Activated naive CD8-positive, alpha-beta T cell (primary cell): ENCODE data around the gene PRRT1B.

Experiments
- H3K27ac Mint-ChIP-seq: one replicate; pipeline ENCODE4 v1.8.0; 2021; ENCODE audit warnings: mixed read lengths
- H3K27me3 Mint-ChIP-seq: one replicate; pipeline ENCODE4 v1.8.0; 2021; ENCODE audit warnings: mixed read lengths
- H3K36me3 Mint-ChIP-seq: one replicate; pipeline ENCODE4 v1.8.0; 2021; ENCODE audit warnings: mixed read lengths
- H3K4me1 Mint-ChIP-seq: one replicate; pipeline ENCODE4 v1.8.0; 2021; ENCODE audit warnings: low read depth, mixed read lengths
- H3K4me3 Mint-ChIP-seq: one replicate; pipeline ENCODE4 v1.8.0; 2021; ENCODE audit warnings: mild to moderate bottlenecking, mixed read lengths
- H3K9me3 Mint-ChIP-seq: one replicate; pipeline ENCODE4 v1.8.0; 2021; ENCODE audit warnings: low read depth, mixed read lengths

PRRT1B gene

DNA sequence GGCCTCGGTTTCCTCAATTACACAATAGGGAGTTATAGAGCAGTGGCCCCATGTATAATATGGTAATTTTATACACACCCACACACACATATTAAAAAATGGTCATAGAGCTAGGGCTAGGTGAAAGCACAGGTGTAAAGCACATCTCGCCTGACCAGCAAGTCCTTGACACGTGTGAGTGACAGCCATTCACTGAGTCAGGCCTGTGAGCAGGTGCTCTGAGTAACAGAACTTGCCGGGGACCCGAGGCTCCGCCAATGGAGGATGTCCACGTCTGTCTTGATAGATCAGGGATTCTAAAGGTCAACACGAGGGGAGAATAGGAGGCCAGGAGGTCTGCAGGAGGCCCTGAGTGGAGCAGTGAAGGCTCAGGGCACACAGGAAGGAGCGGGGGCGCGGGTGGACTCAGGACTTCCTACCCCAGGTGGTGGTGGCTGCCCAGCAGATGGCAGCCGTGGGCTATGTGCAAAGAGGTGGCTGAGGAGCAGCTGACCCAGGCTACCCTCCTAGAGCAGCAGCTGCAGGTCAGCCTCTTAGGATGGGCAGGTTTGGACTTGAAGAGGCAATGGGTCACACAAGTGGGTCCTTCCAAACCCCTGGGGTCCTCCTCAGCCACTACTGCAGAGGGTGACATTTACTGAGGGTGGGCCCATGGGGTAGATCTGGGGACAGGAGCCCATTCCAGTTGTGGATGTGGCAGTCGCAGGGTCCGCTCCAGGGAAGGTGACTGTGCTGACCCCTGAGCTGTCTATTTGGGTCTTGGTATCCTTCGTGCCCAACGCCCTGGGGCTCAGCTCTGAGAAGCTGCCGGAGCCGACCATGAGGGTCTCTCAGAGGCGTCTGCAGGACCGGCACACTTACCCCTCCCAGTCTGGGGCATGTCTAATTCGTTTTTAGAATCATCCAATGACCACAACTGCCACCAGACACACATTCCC is 45.9 kb downstream of the PRRT1B start:
- Mint-ChIP-seq H3K36me3 (peaks cover 2% of the 10 kb centered on the region), H3K9me3 (no peaks in the 10 kb centered on the region), H3K4me1 (peaks cover 25% of the 10 kb centered on the region), H3K27ac (peak overlapping the region; percentile 76), H3K4me3 (no peak overlapping the region), H3K27me3 (no peaks in the 10 kb centered on the region)

DNA sequence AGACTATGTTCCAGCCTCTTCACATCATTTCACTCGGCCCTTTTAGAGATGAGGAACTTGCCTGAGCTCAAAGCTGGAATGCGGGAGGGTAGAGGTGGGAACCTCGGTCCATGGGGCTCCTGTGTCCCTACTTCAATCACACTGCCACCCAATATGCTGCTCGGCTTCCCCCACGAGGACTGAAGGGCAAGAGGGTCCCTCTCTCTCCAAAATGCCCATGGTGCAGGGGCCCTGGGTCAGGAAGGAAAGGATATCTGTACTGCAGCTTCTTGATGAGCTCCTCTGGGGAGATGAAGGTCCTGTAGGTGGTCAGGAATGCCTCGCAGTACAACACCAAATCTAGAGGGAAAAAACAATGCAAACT is 46.5 kb downstream of the PRRT1B start:
- H3K4me1 Mint-ChIP-seq = peaks cover 24% of the 10 kb centered on the region
- no peaks in the 10 kb centered on the region for H3K9me3 Mint-ChIP-seq
- peaks cover 2% of the 10 kb centered on the region for H3K36me3 Mint-ChIP-seq
- no peak overlapping the region for H3K4me3 Mint-ChIP-seq
- H3K27ac Mint-ChIP-seq = peak overlapping the region; percentile 61
- H3K27me3 Mint-ChIP-seq = no peaks in the 10 kb centered on the region

DNA sequence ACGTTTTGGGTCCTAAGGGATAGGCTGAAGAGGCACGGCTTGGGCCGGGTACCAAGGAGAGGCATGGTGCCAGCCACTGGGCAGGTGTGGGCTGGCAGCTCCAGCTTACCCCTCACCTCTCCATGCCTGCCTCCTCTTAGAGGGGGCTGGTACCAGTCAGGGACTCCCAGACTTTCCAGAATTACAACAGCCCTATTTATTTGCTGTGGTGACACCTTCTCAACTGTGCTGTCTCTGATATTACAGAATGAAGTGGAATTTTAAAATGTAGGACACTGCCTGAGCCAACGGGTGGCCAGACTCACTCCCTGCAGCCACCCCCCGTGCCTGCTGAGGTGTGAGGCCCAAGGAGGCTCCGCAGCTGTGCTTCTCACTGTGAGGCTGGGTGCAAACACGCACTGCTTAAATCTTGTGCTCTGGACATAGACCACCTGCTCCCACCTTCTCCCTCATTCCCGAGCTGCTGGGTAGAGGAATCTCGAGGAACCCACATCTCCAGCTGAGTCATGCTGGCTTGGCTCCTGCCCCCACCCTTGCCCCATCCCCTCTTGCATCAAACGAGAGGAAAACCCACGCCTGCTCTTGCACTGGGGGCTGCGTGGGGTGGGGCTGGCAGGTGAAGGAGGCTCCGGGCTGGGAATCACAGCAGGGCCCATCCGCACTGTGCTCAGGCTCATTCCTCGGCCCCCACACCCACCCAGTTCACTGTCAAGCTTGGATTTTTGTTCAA is 47.9 kb downstream of the PRRT1B start:
- Mint-ChIP-seq H3K27me3 (no peaks in the 10 kb centered on the region), H3K27ac (no peak overlapping the region), H3K4me3 (no peak overlapping the region), H3K36me3 (peaks cover 2% of the 10 kb centered on the region), H3K4me1 (peaks cover 15% of the 10 kb centered on the region), H3K9me3 (no peaks in the 10 kb centered on the region)

DNA sequence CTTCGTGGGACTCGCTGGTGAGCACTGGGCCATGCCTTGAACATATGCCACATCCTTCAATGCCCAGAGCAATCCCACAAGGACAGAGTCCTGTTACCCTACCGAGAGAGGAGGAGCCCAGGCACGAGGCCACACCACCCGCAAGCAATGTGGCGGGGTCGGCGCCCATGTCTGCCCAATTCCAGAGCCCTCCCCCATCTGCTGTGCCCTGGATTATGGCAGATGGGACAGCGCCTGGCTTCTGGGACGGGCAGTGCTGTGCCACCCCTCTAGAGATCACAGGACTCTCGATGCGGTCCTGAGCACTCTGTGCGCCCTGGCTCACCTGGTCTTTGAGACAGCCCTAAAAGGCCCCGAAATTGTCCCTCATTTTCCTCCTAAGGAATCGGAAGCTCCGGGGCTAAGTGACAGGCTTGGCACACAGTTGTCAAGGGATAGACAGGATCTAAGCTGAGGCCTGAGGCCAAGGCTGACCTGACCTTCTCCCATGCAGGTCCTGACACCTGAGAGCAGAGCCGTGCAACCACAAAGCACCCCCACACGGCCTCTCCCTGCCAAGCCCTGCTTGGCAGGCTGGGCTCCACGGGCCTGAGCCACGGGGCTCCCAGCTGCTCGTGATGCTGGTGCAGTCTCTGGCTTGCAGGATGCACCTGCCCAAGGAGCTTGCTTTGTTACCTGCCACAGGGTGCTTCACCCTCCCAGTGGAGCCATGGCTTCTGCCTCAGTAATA is 48.8 kb downstream of the PRRT1B start:
- Mint-ChIP-seq H3K4me3 (no peak overlapping the region), H3K4me1 (peaks cover 15% of the 10 kb centered on the region), H3K9me3 (no peaks in the 10 kb centered on the region), H3K27me3 (no peaks in the 10 kb centered on the region), H3K36me3 (peaks cover 2% of the 10 kb centered on the region), H3K27ac (no peak overlapping the region)

DNA sequence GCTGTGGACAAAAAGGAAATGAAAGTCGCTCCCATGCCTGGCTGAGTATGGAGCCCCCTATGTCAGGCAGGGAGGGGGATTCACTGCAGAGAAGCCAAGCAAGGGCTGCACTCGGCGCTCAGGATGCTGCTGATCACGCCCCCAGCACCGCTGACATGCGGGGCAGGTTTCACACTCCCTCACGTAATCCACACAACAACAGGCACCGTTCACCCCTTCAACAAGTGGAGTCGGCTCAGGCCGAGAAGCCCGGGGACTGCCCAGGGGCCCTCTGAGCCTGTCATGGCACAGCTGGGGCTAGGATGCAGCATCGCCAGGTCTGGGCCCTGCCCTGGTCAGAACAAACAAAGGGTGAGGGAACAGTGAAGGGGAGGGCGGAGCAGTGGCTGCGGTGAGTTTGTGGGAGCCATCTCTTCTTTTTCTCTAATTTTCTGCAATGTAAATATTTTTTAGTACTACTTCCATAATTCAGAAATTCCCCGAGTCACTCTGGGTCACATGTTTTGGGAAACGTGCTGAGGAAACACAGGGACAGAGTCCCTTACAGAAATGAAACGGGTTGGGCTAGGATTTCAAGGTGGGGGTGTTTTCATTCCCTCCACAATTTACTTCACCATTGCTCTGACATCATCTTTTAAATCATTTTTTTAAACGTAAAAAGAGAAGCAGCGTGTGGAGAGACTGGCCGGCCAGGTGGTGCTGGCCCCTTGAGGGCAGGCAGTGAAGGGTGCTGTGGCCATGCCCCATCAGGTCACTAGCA is 49.8 kb downstream of the PRRT1B start:
- Mint-ChIP-seq H3K4me3 (no peak overlapping the region), H3K27me3 (no peaks in the 10 kb centered on the region), H3K36me3 (peaks cover 2% of the 10 kb centered on the region), H3K4me1 (peaks cover 13% of the 10 kb centered on the region), H3K9me3 (no peaks in the 10 kb centered on the region), H3K27ac (no peak overlapping the region)

DNA sequence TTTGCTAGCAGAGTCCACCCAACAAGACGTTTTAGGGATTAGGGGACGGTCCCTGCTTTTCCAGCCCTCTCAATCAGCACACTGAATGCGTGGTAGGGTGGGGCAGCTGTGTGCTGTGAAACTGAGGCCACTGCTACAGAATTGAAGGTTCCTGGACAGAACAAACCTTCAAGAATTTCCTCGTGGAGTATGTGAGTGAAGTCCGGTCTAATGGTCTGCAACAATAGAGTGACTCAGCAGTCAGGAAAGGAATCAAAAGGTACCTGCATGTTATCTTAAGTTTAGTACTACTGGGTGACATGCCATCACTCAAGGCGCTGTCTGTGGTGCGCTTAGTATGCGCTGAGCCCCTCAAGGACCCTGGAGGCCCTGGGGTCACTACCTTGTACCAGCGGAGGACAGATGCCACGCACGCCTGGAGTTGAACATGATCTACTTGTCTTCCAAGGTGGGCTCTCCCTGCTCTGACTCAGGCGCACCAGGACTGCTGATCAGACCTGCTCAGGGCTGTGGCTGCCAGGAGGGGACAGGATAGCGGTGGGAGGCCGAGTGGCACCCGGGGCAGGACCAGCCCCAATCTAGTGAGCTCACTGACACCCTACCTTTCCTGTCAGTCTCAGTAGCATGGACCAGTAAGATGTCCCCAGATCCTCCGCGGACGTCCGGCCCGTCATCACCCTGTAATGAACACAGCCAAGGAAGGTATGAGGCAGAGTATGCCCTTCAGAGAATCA is 50.5 kb downstream of the PRRT1B start:
- no peaks in the 10 kb centered on the region for H3K9me3 Mint-ChIP-seq
- peaks cover 5% of the 10 kb centered on the region for H3K4me1 Mint-ChIP-seq
- no peaks in the 10 kb centered on the region for H3K27me3 Mint-ChIP-seq
- no peak overlapping the region for H3K4me3 Mint-ChIP-seq
- H3K27ac Mint-ChIP-seq = no peak overlapping the region
- H3K36me3 Mint-ChIP-seq = peaks cover 2% of the 10 kb centered on the region

DNA sequence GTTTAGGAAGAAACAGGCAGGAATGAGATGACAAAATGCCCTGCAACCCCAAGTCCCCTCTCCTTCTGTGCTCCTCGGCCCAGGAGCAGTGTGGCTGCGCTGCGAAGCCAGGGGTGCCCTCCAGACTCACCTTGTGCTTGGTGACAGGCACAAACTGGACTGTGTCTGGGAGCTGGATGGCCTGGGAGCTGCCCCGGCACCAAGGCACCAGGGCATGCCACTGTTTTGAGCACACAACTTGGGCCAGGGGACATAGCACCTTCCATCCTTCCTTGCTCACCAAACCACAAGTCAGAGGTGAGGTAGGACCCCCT is 51.1 kb downstream of the PRRT1B start:
- Mint-ChIP-seq H3K27me3 (no peaks in the 10 kb centered on the region), H3K9me3 (no peaks in the 10 kb centered on the region), H3K4me3 (no peak overlapping the region), H3K27ac (no peak overlapping the region), H3K4me1 (peaks cover under 1% of the 10 kb centered on the region), H3K36me3 (peaks cover 2% of the 10 kb centered on the region)

DNA sequence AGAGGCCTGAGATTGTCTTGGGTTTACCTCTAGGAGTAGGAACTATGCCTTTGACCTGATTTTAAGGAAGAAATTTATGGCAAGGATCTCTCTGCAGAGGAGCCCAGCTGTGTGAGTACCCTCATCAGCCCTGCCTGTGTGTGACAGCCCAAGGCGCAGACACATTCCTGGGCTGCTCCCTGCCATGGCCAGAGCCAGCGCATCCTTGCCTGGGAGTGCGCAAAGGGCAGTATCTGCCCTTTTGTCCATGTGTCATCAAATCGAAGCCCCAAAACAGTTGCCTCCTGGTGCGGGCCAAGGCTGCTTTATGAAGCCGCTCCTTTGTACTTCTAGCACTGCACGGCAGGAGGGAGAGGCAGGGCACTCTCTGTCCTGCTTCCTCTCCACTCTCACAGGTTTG is 51.9 kb downstream of the PRRT1B start:
- Mint-ChIP-seq H3K36me3 (peaks cover 2% of the 10 kb centered on the region), H3K4me3 (no peak overlapping the region), H3K27me3 (no peaks in the 10 kb centered on the region), H3K9me3 (no peaks in the 10 kb centered on the region), H3K4me1 (no peaks in the 10 kb centered on the region), H3K27ac (no peak overlapping the region)

DNA sequence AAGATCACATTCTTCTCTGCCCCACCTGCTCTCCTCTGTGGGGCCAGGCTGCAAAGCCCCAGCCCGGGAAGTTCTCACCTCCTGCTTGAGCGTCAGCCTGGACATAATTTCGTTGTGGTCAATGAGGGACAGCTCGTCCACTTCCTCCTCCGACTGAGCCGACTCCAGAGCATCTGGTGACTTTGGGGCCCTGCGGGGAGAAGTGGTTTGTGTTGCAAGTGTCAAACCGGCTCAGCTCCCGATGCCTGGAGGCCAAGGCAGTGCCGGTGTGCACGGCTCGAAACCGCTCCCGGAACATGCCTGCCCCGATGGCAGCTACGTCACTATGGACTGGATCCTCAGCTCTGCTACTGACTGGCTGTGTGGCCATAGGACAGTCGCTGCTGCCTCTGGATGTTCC is 52.8 kb downstream of the PRRT1B start:
- Mint-ChIP-seq H3K36me3 (peaks cover 2% of the 10 kb centered on the region), H3K27ac (no peak overlapping the region), H3K27me3 (no peaks in the 10 kb centered on the region), H3K4me3 (no peak overlapping the region), H3K4me1 (no peaks in the 10 kb centered on the region), H3K9me3 (no peaks in the 10 kb centered on the region)

DNA sequence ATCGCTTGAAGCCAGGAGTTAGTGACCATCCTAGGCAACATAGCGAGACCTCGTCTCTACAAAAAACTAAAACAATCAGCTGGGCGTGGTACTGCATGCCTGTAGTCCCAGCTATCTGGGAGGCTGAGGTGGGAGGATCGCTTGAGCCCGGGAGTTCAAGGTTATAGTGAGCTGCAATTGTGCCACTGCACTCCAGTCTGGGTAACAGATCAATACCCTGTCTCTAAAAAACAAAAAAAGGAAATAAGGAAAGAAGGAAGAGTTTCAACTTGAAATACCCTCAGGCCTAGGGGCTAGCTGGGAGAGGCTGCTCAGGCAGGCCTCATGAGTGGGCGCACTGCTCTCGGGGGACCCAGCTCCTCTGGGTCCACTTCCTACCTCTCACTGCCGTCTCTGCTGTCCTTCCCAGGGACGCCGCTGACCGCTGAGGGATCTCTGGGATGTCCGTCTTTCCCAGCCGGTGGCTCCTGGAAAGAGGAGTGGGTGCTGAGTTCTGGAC is 56.4 kb downstream of the PRRT1B start:
- no peak overlapping the region for H3K27ac Mint-ChIP-seq
- H3K4me3 Mint-ChIP-seq = no peak overlapping the region
- H3K4me1 Mint-ChIP-seq = no peaks in the 10 kb centered on the region
- no peaks in the 10 kb centered on the region for H3K27me3 Mint-ChIP-seq
- no peaks in the 10 kb centered on the region for H3K9me3 Mint-ChIP-seq
- peaks cover 2% of the 10 kb centered on the region for H3K36me3 Mint-ChIP-seq

DNA sequence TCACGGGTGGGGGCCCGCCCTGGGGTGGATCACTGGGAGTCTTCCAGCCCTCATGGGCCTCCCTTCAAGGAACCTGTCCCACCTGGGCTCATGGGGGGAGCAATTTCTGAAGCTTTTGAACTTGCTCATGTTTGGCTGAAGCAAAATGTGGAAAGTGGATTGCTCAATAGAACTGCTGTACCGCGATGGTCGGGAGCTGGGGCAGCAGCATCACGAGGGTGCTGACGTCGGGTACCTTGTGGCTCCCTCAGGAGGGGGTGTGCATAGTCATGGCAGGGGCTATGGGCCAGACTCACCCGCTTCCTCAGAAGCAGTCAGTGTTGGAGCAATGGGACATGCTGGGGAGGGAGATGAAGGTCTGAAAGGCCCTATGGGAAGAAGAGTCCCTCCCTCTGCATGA is 57.9 kb downstream of the PRRT1B start:
- H3K27me3 Mint-ChIP-seq = no peaks in the 10 kb centered on the region
- H3K9me3 Mint-ChIP-seq = no peaks in the 10 kb centered on the region
- H3K4me1 Mint-ChIP-seq = no peaks in the 10 kb centered on the region
- H3K4me3 Mint-ChIP-seq = no peak overlapping the region
- no peak overlapping the region for H3K27ac Mint-ChIP-seq
- peaks cover 2% of the 10 kb centered on the region for H3K36me3 Mint-ChIP-seq

DNA sequence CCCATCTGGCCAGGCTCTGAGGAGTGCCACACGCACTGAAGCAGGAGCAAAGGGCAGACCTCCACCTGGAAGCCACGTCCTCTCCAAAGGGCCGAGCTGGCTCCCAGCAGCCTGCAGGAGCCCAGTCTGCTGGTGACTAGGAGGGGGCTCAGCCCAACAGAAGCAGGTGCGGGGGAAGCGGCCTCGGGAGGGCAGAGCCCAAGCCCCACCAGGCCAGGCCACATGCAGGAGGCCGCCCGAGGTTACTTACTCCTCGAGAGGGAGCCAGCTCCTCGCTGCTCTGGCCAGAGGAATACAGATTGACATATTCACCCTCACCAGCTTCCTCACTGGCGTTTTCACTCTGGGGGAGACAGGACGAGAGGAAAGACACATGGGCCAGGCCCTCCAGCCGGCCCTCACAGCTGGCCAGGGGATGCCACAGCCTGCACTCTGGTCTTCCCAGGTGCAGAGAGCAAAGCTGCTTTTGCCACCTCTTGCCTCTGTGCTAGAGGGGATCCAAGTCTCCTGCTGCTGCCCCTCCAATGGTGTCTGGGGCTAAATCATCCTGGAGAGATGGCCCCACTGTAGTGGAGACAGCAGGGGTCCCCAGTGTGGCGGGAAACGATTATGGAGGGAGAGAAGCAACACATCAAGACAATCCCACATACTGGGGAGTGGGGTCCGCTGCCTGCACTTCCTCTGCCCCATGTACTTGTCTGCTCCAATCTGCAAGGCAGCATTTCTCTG is 58.6 kb downstream of the PRRT1B start:
- Mint-ChIP-seq H3K36me3 (peaks cover 2% of the 10 kb centered on the region), H3K4me3 (no peak overlapping the region), H3K9me3 (no peaks in the 10 kb centered on the region), H3K27me3 (no peaks in the 10 kb centered on the region), H3K27ac (no peak overlapping the region), H3K4me1 (no peaks in the 10 kb centered on the region)

DNA sequence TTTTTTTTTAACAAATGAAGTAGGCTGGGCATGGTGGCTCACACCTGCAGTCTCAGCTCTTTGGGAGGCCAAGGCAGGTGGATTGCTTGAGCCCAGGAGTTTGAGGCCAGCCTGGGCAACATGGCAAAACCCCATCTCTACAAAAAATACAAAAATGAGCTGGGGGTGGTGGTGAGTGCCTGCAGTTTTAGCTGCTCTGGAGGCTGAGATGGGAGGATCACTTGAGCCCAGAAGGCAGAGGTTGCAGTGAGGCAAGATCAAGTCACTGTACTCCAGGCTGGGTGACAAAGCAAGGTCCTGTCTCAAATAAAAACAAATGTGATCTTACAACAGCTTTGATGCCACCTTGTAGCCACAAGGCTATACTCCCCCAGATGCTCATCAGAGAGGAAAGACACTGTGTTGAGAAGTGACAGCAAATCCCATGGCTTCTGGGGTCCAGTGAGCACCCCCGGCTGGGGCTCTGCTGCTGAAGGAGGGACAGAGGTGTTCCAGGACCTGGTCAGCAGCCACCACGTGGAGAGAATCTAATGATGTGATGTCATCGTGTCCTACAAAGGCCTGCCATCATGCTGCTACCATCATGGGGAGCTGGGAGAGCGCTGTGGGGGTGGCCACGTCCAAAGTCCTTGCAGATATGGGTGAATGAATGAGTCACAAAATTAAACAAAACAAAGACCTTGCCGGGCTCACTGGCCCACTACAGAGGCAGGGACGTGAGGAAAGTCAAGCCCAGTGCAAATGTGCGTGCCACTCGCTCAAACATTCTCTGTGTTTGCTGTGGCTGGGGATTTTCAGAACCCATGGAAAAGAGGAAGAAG is 60.7 kb downstream of the PRRT1B start:
- Mint-ChIP-seq H3K4me1 (no peaks in the 10 kb centered on the region), H3K9me3 (no peaks in the 10 kb centered on the region), H3K36me3 (no peaks in the 10 kb centered on the region), H3K4me3 (no peak overlapping the region), H3K27me3 (no peaks in the 10 kb centered on the region), H3K27ac (no peak overlapping the region)
